Measurements from ENCODE around the gene ASPRV1.

DNA sequence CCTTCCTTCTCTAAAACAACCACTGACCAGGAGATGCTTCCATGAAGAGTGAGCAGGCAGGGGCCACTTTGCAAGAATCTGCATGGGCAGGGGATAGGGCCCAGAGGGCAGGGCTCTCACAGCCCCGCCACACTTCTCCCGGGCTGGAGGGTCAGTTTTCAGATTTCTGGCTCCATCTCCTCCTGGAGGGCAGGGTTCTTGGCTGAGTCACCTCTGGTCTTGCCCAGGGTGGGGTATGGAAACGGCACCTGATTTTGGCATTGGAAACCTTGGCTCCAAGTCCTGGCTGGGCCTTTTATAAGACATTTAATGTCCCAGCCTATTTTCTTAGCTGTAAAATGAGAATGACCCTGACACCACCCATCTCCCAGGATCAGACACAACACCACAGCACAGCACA lies 27.6 kb upstream of the ASPRV1 start:
- TF ChIP-seq KDM1A (IDR thresholded peaks at IDR 0.05; ENCODE audit: low read depth) (no peak), ZFP36 (IDR thresholded peaks at IDR 0.05; ENCODE audit: borderline replicate concordance, partially characterized antibody) (no peak), KDM5A (IDR thresholded peaks at IDR 0.05) (no peak), POLR2A (IDR thresholded peaks at IDR 0.05; ENCODE audit: low read length) (no peak), BHLHE40 (IDR thresholded peaks at IDR 0.05; ENCODE audit: low read depth, low read length) (no peak), NR3C1 (IDR thresholded peaks at IDR 0.05) (no peak), FOSL2 (IDR thresholded peaks at IDR 0.05) (no peak), FOSL2 (CRISPR knock-in tag; IDR thresholded peaks at IDR 0.05) (no peak)
- TF ChIP-seq, protein P1, sequence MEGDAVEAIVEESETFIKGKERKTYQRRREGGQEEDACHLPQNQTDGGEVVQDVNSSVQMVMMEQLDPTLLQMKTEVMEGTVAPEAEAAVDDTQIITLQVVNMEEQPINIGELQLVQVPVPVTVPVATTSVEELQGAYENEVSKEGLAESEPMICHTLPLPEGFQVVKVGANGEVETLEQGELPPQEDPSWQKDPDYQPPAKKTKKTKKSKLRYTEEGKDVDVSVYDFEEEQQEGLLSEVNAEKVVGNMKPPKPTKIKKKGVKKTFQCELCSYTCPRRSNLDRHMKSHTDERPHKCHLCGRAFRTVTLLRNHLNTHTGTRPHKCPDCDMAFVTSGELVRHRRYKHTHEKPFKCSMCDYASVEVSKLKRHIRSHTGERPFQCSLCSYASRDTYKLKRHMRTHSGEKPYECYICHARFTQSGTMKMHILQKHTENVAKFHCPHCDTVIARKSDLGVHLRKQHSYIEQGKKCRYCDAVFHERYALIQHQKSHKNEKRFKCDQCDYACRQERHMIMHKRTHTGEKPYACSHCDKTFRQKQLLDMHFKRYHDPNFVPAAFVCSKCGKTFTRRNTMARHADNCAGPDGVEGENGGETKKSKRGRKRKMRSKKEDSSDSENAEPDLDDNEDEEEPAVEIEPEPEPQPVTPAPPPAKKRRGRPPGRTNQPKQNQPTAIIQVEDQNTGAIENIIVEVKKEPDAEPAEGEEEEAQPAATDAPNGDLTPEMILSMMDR (IDR thresholded peaks at IDR 0.05): no peak
